GM19043 (cell line): ENCODE data around the gene MYO7A.

ENCODE experiments used
- ATAC-seq: cut with Tn5 transposase; IDR thresholded peaks from one replicate; pipeline ENCODE4 v1.9.1; 2021; ENCODE audit warnings: low read depth; ENCODE audit not compliant: unreplicated experiment

The MYO7A gene

GRCh38 chr11:77110836-77111235, 17.2 kb upstream of the MYO7A start:
- ATAC-seq: no peak

GRCh38 chr11:77111277-77111676, 16.8 kb upstream of the MYO7A start:
- ATAC-seq: no peak

GRCh38 chr11:77111946-77112345, 16.1 kb upstream of the MYO7A start:
- no peak for ATAC-seq

- ATAC-seq: no peak
Measured at GRCh38 chr11:77112641-77113381, 15.2 kb upstream of the MYO7A start.

- no peak for ATAC-seq
Measured at GRCh38 chr11:77113382-77114088, 14.5 kb upstream of the MYO7A start.

GRCh38 chr11:77114089-77114463, 14.0 kb upstream of the MYO7A start:
- ATAC-seq: no peak

GRCh38 chr11:77115181-77115611, 12.8 kb upstream of the MYO7A start:
- ATAC-seq: no peak

- ATAC-seq: no peak
Measured at GRCh38 chr11:77115956-77116355, 12.1 kb upstream of the MYO7A start.

- ATAC-seq: no peak
Measured at GRCh38 chr11:77117492-77117891, 10.6 kb upstream of the MYO7A start.

GRCh38 chr11:77118086-77118485, 10.0 kb upstream of the MYO7A start:
- ATAC-seq: no peak

- ATAC-seq: no peak
Measured at GRCh38 chr11:77118971-77119370, 9.1 kb upstream of the MYO7A start.

- ATAC-seq: no peak
Measured at GRCh38 chr11:77119531-77119936, 8.5 kb upstream of the MYO7A start.

GRCh38 chr11:77120571-77120970, 7.5 kb upstream of the MYO7A start:
- ATAC-seq: no peak

GRCh38 chr11:77121096-77121640, 6.9 kb upstream of the MYO7A start:
- no peak for ATAC-seq

GRCh38 chr11:77121876-77122575, 6.0 kb upstream of the MYO7A start:
- no peak for ATAC-seq

- no peak for ATAC-seq
Measured at GRCh38 chr11:77122576-77123212, 5.4 kb upstream of the MYO7A start.

- ATAC-seq: no peak
Measured at GRCh38 chr11:77123591-77123990, 4.5 kb upstream of the MYO7A start.

- ATAC-seq: no peak
Measured at GRCh38 chr11:77124041-77124440, 4.0 kb upstream of the MYO7A start.

- no peak for ATAC-seq
Measured at GRCh38 chr11:77124488-77124887, 3.6 kb upstream of the MYO7A start.

GRCh38 chr11:77125191-77125590, 2.9 kb upstream of the MYO7A start:
- ATAC-seq: no peak

- ATAC-seq: no peak
Measured at GRCh38 chr11:77125695-77126094, 2.4 kb upstream of the MYO7A start.
